Measurements from ENCODE around the gene GCGR.

GCGR gene

DNA sequence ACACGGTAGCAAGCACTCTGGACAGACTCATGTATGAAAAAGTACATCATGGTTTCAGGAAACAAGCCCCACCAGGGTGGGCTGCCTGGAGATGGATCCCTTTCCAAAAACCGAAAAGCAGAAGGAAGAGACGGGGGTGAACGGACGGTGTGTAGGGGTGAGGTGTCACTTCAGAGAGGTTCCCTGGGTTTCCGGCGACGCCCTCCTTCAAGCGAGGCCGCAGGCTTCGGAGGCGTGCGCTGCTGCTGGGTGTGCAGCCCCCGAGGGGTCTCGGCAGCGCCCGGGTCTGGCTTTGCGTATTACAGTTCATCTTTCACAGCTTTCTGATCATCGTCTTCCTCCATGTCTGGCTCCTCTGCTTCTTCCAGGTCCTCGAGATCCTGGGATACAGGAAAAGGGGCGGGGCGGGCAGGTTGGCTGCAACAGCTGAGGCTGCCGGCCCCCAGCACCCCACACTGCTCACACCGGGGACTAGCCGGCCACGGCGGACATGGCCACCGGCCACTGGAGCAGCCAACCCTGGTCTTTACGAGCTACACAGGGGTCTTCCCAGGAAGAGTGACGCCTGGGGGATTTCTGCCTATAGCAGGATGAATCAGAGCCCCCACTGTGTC lies 39.9 kb downstream of the GCGR start:
- Histone ChIP-seq H3K36me3 (peaks cover 60% of the 10 kb centered on the region), H3K4me1 (no peaks in the 10 kb centered on the region), H3K9me3 (no peaks in the 10 kb centered on the region), H3K27me3 (no peaks in the 10 kb centered on the region), H3K4me3 (ENCODE audit: low read depth, low read length) (no peak overlapping the region)
- TF ChIP-seq, protein P1, sequence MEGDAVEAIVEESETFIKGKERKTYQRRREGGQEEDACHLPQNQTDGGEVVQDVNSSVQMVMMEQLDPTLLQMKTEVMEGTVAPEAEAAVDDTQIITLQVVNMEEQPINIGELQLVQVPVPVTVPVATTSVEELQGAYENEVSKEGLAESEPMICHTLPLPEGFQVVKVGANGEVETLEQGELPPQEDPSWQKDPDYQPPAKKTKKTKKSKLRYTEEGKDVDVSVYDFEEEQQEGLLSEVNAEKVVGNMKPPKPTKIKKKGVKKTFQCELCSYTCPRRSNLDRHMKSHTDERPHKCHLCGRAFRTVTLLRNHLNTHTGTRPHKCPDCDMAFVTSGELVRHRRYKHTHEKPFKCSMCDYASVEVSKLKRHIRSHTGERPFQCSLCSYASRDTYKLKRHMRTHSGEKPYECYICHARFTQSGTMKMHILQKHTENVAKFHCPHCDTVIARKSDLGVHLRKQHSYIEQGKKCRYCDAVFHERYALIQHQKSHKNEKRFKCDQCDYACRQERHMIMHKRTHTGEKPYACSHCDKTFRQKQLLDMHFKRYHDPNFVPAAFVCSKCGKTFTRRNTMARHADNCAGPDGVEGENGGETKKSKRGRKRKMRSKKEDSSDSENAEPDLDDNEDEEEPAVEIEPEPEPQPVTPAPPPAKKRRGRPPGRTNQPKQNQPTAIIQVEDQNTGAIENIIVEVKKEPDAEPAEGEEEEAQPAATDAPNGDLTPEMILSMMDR (IDR thresholded peaks at IDR 0.05; ENCODE audit: low read depth, low read length) = no peak
- DNase-seq = no peak

DNA sequence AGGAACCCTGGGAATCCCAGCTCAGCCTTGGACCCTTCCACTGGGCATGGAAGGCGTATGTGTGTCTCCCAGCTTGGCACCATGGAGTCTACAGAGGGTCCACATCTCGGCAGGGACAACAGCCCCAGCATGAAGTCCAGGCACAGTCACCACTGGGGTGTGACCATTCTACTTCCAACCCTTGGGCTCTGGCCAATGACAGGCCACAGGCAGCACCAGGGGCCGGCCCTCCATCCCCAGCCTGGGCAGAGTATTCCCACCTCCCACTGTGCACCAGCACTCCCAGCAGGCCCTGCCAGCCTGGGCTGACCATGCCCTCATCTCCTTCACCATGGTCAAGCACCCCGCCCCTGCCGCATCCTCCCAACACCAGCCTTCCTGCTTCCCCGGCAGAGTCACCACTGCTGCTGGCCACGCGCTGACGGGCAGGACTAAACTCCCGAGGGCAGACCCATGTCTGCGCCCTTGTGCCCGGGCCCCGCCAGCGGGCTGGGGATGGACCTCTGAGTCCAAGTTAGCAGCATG lies 40.4 kb downstream of the GCGR start:
- Histone ChIP-seq H3K9me3 (no peaks in the 10 kb centered on the region), H3K27me3 (no peaks in the 10 kb centered on the region), H3K36me3 (peaks cover 64% of the 10 kb centered on the region), H3K4me3 (ENCODE audit: low read depth, low read length) (no peak overlapping the region), H3K4me1 (no peaks in the 10 kb centered on the region)
- DNase-seq = no peak
- TF ChIP-seq, protein P1 (IDR thresholded peaks at IDR 0.05; ENCODE audit: low read depth, low read length) = no peak

DNA sequence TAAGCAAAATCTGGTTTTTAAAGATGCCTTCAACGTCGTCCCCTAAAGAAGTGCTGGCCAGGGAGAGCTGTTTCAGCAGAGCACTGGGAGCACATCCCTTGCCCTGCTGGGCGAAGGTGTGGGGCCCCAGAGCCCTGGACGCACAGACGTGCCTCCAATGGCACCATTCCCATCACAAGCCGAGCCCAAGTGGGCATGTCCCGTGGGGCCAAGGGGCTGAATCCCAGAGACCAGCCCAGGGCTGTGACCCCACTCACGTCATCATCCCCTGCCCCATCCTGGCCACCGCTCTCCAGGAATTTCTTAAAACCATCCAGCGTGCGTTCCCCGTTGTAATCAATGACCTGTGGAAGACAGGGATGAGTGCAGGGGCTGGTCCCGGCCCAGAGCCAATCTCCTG lies 40.9 kb downstream of the GCGR start:
- TF ChIP-seq, protein P1 (IDR thresholded peaks at IDR 0.05; ENCODE audit: low read depth, low read length) = no peak
- H3K9me3 ChIP-seq = no peaks in the 10 kb centered on the region
- H3K4me1 ChIP-seq = no peaks in the 10 kb centered on the region
- no peaks in the 10 kb centered on the region for H3K27me3 ChIP-seq
- H3K4me3 ChIP-seq (ENCODE audit: low read depth, low read length) = no peak overlapping the region
- DNase-seq = no peak
- H3K36me3 ChIP-seq = peaks cover 64% of the 10 kb centered on the region

DNA sequence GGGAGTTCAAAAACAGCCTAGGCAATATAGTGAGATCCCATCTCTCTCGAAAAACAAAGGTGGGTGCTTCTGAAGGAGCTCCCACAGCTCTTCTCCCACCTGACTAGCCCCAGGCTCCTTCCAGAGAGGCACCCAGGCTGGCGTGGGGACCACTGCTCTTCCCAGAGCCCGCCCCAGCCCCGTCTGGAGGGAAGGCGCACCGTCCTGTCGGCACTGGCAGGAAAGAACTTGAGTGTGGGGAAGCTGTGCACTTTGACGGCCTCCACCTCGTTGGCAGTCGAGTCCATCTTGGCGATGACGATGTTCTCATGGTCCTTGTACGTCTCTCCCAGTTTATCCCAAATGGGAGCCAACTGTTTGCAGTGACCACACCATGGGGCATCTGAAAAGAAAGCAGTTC lies 41.4 kb downstream of the GCGR start:
- peaks cover 64% of the 10 kb centered on the region for H3K36me3 ChIP-seq

DNA sequence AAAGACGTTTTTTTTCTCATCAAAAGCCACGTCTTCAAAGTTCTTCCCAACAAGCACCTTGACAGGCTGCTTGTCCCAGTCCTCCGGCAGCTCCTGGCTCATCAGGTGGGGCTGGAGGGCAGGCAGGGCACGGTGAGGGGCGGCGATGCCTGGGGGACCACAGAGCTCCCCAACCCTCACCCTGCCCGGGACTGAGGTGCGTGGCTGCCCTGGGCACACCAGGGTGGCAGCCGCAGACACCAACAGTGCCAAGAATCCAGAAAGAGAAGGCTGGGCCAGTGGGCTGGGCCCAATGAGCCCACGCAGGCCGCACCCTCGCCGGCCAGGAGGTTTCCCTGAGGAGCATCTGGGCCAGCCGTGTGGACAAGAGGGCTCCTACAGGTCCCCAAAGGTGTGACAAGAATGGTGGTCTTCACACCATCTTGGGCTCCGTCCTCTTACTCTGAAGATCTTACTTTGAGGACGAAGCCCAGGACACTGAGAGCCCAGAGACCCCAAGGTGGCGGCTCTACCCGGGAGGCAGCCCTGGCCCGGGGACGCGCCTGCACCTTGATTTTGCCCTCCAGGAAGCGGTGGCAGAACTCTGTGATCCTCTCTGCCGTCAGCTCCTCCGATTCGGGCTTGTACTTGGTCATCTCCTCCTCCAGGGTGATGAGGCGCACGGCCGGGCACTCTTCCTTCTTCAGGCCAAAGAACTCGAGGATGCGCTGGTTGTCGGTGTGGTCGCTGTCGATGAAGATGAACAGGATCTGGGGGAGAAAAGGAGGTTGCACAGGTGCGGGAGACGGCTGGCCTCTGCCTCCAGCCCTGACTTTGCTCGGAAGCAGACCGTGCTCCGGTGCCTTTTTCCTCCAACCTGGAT lies 42.2 kb downstream of the GCGR start:
- TF ChIP-seq, protein P1 (IDR thresholded peaks at IDR 0.05; ENCODE audit: low read depth, low read length) = no peak
- H3K4me1 ChIP-seq = no peaks in the 10 kb centered on the region
- H3K27me3 ChIP-seq = no peaks in the 10 kb centered on the region
- DNase-seq = no peak
- peaks cover 70% of the 10 kb centered on the region for H3K36me3 ChIP-seq
- no peaks in the 10 kb centered on the region for H3K9me3 ChIP-seq
- no peak overlapping the region for H3K4me3 ChIP-seq (ENCODE audit: low read depth, low read length)

More for the DNA sequence above, 41.4 kb downstream of the GCGR start:
- H3K9me3 ChIP-seq = no peaks in the 10 kb centered on the region
- no peak for DNase-seq
- H3K4me3 ChIP-seq (ENCODE audit: low read depth, low read length) = no peak overlapping the region
- TF ChIP-seq, protein P1 (IDR thresholded peaks at IDR 0.05; ENCODE audit: low read depth, low read length) = no peak
- H3K27me3 ChIP-seq = no peaks in the 10 kb centered on the region
- no peaks in the 10 kb centered on the region for H3K4me1 ChIP-seq
